Kidney tubule cell (primary cell): Measurements from ENCODE around the gene TVP23A.
"Not testable (repeated sequence)": the region's sequence is repeated elsewhere in the genome, so short reads cannot be mapped to it uniquely, and the experiment has no call there.

Experiments
- DNase-seq: peaks from one replicate; pipeline ENCODE4 v3.0.0-alpha.2; 2018; ENCODE audit warnings: low spot score

TVP23A gene

GRCh38 chr16:10835281-10835931 lies 16.8 kb upstream of the TVP23A start:
- no peak for DNase-seq

- no peak for DNase-seq
These were observed 16.2 kb upstream of the TVP23A start for GRCh38 chr16:10834766-10835165.

- no peak for DNase-seq
These were observed 15.5 kb upstream of the TVP23A start for GRCh38 chr16:10834130-10834529.

GRCh38 chr16:10833271-10833670 lies 14.7 kb upstream of the TVP23A start:
- no peak for DNase-seq

- no peak for DNase-seq
These were observed 13.6 kb upstream of the TVP23A start for GRCh38 chr16:10831894-10832886.

GRCh38 chr16:10830240-10830639 lies 11.6 kb upstream of the TVP23A start:
- DNase-seq: not testable (repeated sequence)

GRCh38 chr16:10829390-10830098 lies 10.9 kb upstream of the TVP23A start:
- not testable (repeated sequence) for DNase-seq

- DNase-seq: peak; percentile 78
These were observed 10.3 kb upstream of the TVP23A start for GRCh38 chr16:10828851-10829366.

- DNase-seq: peak; percentile 54
These were observed 9.2 kb upstream of the TVP23A start for GRCh38 chr16:10827691-10828341.

GRCh38 chr16:10824111-10824893 lies 5.7 kb upstream of the TVP23A start:
- DNase-seq: no peak

- no peak for DNase-seq
These were observed 4.1 kb upstream of the TVP23A start for GRCh38 chr16:10822702-10823101.

GRCh38 chr16:10820546-10820945 lies 2.0 kb upstream of the TVP23A start:
- no peak for DNase-seq

- DNase-seq: no peak
These were observed 1.1 kb downstream of the TVP23A start for GRCh38 chr16:10817514-10817913.

- no peak for DNase-seq
These were observed 5.5 kb downstream of the TVP23A start for GRCh38 chr16:10813099-10813455.

- no peak for DNase-seq
These were observed 6.1 kb downstream of the TVP23A start for GRCh38 chr16:10812312-10813098.

- DNase-seq: no peak
These were observed 8.9 kb downstream of the TVP23A start for GRCh38 chr16:10809706-10810105.

GRCh38 chr16:10808850-10809249 lies 9.7 kb downstream of the TVP23A start:
- DNase-seq: no peak

- DNase-seq: no peak
These were observed 10.4 kb downstream of the TVP23A start for GRCh38 chr16:10808218-10808617.

GRCh38 chr16:10806698-10807097 lies 11.9 kb downstream of the TVP23A start:
- DNase-seq: no peak

GRCh38 chr16:10805334-10805733 lies 13.3 kb downstream of the TVP23A start:
- DNase-seq: no peak
